ENCODE measurements around the gene TBC1D14.
A peak's percentile ranks its signal among the peaks of the same experiment; 100 is the strongest.

TBC1D14 gene

DNA sequence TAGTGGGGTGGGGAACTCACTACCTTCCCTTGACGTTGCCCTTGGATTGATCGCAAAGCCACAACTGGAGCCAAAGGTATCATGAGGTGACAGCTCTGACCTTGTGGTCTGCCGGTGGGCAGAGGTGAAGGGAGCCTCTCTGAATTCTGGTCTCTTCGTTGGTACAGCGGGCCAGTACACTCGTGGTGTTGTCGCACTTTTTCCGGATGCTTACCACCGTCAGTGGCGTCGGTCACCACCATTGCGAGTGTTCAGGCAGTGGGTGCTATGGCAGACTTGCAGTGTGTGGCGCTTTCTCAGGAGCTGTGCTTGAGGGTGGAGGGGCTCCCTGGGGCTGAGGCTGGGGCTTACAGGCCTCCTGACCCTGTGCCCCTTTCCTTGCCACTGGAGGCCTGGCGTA is 163.4 kb downstream of the TBC1D14 start:
- Histone ChIP-seq H3K79me1 (ENCODE audit: low read length) (peaks cover 3% of the 10 kb centered on the region), H4K12ac (ENCODE audit: low read depth, low read length) (no peak overlapping the region), H3K9me3 (ENCODE audit: insufficient read depth, low read depth, low read length) (no peaks in the 10 kb centered on the region), H3K27ac (ENCODE audit: low read depth, low read length) (no peak overlapping the region), H2AK5ac (ENCODE audit: low read length) (no peak overlapping the region), H3K9ac (ENCODE audit: low read length) (no peak overlapping the region), H2AFZ (ENCODE audit: insufficient read depth, low read length, poor library complexity) (no peak overlapping the region), H3K18ac (ENCODE audit: low read length) (no peak overlapping the region), H3K14ac (ENCODE audit: low read length) (no peak overlapping the region), H2BK5ac (ENCODE audit: low read depth, low read length, poor library complexity) (no peak overlapping the region), H2BK12ac (ENCODE audit: low read length) (no peak overlapping the region), H3K79me2 (ENCODE audit: control insufficient read depth, insufficient read depth, low read length, poor library complexity) (peaks cover 3% of the 10 kb centered on the region), H3K4me3 (ENCODE audit: low read depth, low read length) (no peak overlapping the region), H4K8ac (ENCODE audit: low read depth, low read length) (no peak overlapping the region), H3K4me1 (ENCODE audit: control insufficient read depth in 1 of 2, insufficient read depth in 2 of 2, low read length in 2 of 2) (peaks cover 4% of the 10 kb centered on the region in 2 experiments), H3K27me3 (ENCODE audit: insufficient read depth, low read length) (no peaks in the 10 kb centered on the region), H2BK120ac (ENCODE audit: insufficient read depth, low read length, poor library complexity) (no peak overlapping the region), H3K36me3 (ENCODE audit: control insufficient read depth in 1 of 2, insufficient read depth in 2 of 2, low read length in 2 of 2) (no peaks in the 10 kb centered on the region), H3K4me2 (ENCODE audit: low read length) (no peak overlapping the region), H4K91ac (ENCODE audit: low read depth, low read length) (no peak overlapping the region), H3K23ac (ENCODE audit: low read length) (no peak overlapping the region), H3K4ac (ENCODE audit: low read depth, low read length) (no peak overlapping the region)
- no CpG with 5 or more reads among the region's 14 CpGs for WGBS (ENCODE audit: extremely low coverage, insufficient coverage, insufficient read length)
- no peak for DNase-seq

DNA sequence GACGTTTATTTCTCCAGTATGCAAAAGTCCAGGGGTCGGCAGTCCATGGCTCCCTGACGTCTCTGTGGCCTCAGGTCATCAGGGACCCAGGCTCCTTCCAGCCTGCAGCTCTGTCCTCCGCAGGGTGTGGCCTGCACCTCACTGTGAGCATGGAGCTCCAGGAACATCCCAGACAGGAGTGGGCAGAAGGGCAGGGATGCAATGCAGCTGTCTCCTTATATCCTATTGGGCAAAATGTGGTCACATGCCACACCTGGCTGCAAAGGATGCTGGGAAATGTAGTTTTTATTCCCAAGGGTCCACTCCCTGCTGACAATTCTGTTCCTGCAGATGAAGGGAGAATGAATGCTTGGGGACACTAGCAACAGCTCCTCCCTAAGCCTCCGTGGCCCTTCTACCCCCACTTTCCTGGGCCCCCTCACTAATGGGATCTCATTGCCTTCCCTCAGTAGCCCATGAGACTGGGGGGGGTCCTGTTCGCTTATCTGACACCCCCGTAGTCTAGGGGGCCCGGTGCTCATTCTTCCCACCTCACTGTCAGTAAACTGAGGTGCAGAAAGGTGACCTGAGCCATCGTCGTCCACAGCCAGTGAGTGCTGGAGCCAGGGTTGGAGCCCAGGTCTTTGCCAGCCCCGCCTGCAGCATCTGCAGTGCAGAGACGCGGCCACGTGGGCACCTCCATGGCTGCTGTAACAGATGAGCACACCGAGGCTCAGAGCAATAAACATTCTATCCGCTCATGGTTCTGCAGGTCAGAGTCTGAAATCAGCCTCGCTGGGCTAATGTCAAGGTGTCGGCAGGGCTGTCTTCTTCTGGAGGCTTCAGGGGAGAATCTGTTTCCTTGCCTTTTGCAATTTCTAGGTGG is 164.1 kb downstream of the TBC1D14 start:
- H3K27ac ChIP-seq (ENCODE audit: low read depth, low read length): no peak overlapping the region
- H3K4me1 ChIP-seq (ENCODE audit: control insufficient read depth in 1 of 2, insufficient read depth in 2 of 2, low read length in 2 of 2): peaks cover 3% of the 10 kb centered on the region in 2 experiments
- H3K79me2 ChIP-seq (ENCODE audit: control insufficient read depth, insufficient read depth, low read length, poor library complexity): no peaks in the 10 kb centered on the region
- H4K12ac ChIP-seq (ENCODE audit: low read depth, low read length): no peak overlapping the region
- no peak overlapping the region for H3K4me2 ChIP-seq (ENCODE audit: low read length)
- H2AK5ac ChIP-seq (ENCODE audit: low read length): no peak overlapping the region
- no peak overlapping the region for H2BK5ac ChIP-seq (ENCODE audit: low read depth, low read length, poor library complexity)
- no CpG with 5 or more reads among the region's 18 CpGs for WGBS (ENCODE audit: extremely low coverage, insufficient coverage, insufficient read length)
- no peaks in the 10 kb centered on the region for H3K79me1 ChIP-seq (ENCODE audit: low read length)
- H3K9me3 ChIP-seq (ENCODE audit: insufficient read depth, low read depth, low read length): no peaks in the 10 kb centered on the region
- no peaks in the 10 kb centered on the region for H3K27me3 ChIP-seq (ENCODE audit: insufficient read depth, low read length)
- no peak overlapping the region for H4K8ac ChIP-seq (ENCODE audit: low read depth, low read length)
- no peak overlapping the region for H3K23ac ChIP-seq (ENCODE audit: low read length)
- H2BK120ac ChIP-seq (ENCODE audit: insufficient read depth, low read length, poor library complexity): no peak overlapping the region
- no peak overlapping the region for H4K91ac ChIP-seq (ENCODE audit: low read depth, low read length)
- no peak overlapping the region for H3K4ac ChIP-seq (ENCODE audit: low read depth, low read length)
- no peak overlapping the region for H3K18ac ChIP-seq (ENCODE audit: low read length)
- H2AFZ ChIP-seq (ENCODE audit: insufficient read depth, low read length, poor library complexity): no peak overlapping the region
- DNase-seq: peak; percentile 74 to 89
- no peak overlapping the region for H2BK12ac ChIP-seq (ENCODE audit: low read length)
- no peak overlapping the region for H3K9ac ChIP-seq (ENCODE audit: low read length)
- H3K14ac ChIP-seq (ENCODE audit: low read length): no peak overlapping the region
- H3K4me3 ChIP-seq (ENCODE audit: low read depth, low read length): no peak overlapping the region
- no peaks in the 10 kb centered on the region for H3K36me3 ChIP-seq (ENCODE audit: control insufficient read depth in 1 of 2, insufficient read depth in 2 of 2, low read length in 2 of 2)

- Histone ChIP-seq H3K36me3 (ENCODE audit: control insufficient read depth in 1 of 2, insufficient read depth in 2 of 2, low read length in 2 of 2) (no peaks in the 10 kb centered on the region), H3K4ac (ENCODE audit: low read depth, low read length) (no peak overlapping the region), H3K4me2 (ENCODE audit: low read length) (no peak overlapping the region), H3K27ac (ENCODE audit: low read depth, low read length) (no peak overlapping the region), H2AFZ (ENCODE audit: insufficient read depth, low read length, poor library complexity) (no peak overlapping the region), H3K9me3 (ENCODE audit: insufficient read depth, low read depth, low read length) (no peaks in the 10 kb centered on the region), H3K18ac (ENCODE audit: low read length) (no peak overlapping the region), H4K12ac (ENCODE audit: low read depth, low read length) (no peak overlapping the region), H2AK5ac (ENCODE audit: low read length) (no peak overlapping the region), H3K14ac (ENCODE audit: low read length) (no peak overlapping the region), H4K8ac (ENCODE audit: low read depth, low read length) (no peak overlapping the region), H4K91ac (ENCODE audit: low read depth, low read length) (no peak overlapping the region), H3K9ac (ENCODE audit: low read length) (no peak overlapping the region), H3K79me1 (ENCODE audit: low read length) (no peaks in the 10 kb centered on the region), H2BK5ac (ENCODE audit: low read depth, low read length, poor library complexity) (no peak overlapping the region), H3K79me2 (ENCODE audit: control insufficient read depth, insufficient read depth, low read length, poor library complexity) (no peaks in the 10 kb centered on the region), H3K23ac (ENCODE audit: low read length) (no peak overlapping the region), H2BK12ac (ENCODE audit: low read length) (no peak overlapping the region), H3K4me3 (ENCODE audit: low read depth, low read length) (no peak overlapping the region), H2BK120ac (ENCODE audit: insufficient read depth, low read length, poor library complexity) (no peak overlapping the region), H3K4me1 (ENCODE audit: control insufficient read depth in 1 of 2, insufficient read depth in 2 of 2, low read length in 2 of 2) (no peaks in the 10 kb centered on the region), H3K27me3 (ENCODE audit: insufficient read depth, low read length) (no peaks in the 10 kb centered on the region)
- no peak for DNase-seq
- WGBS (ENCODE audit: extremely low coverage, insufficient coverage, insufficient read length): no CpG with 5 or more reads among the region's 9 CpGs
Observed at GRCh38 chr4:7074426-7074825, 164.8 kb downstream of the TBC1D14 start.

- H3K27ac ChIP-seq (ENCODE audit: low read depth, low read length): no peak overlapping the region
- no peaks in the 10 kb centered on the region for H3K79me1 ChIP-seq (ENCODE audit: low read length)
- no peaks in the 10 kb centered on the region for H3K36me3 ChIP-seq (ENCODE audit: control insufficient read depth in 1 of 2, insufficient read depth in 2 of 2, low read length in 2 of 2)
- no peak overlapping the region for H3K4me2 ChIP-seq (ENCODE audit: low read length)
- DNase-seq: no peak
- no peaks in the 10 kb centered on the region for H3K4me1 ChIP-seq (ENCODE audit: control insufficient read depth in 1 of 2, insufficient read depth in 2 of 2, low read length in 2 of 2)
- H4K91ac ChIP-seq (ENCODE audit: low read depth, low read length): no peak overlapping the region
- H3K79me2 ChIP-seq (ENCODE audit: control insufficient read depth, insufficient read depth, low read length, poor library complexity): no peaks in the 10 kb centered on the region
- no peak overlapping the region for H3K23ac ChIP-seq (ENCODE audit: low read length)
- no peak overlapping the region for H4K8ac ChIP-seq (ENCODE audit: low read depth, low read length)
- no peak overlapping the region for H2BK120ac ChIP-seq (ENCODE audit: insufficient read depth, low read length, poor library complexity)
- H3K9me3 ChIP-seq (ENCODE audit: insufficient read depth, low read depth, low read length): no peaks in the 10 kb centered on the region
- no peak overlapping the region for H3K9ac ChIP-seq (ENCODE audit: low read length)
- H3K27me3 ChIP-seq (ENCODE audit: insufficient read depth, low read length): no peaks in the 10 kb centered on the region
- H2AFZ ChIP-seq (ENCODE audit: insufficient read depth, low read length, poor library complexity): no peak overlapping the region
- no peak overlapping the region for H2BK12ac ChIP-seq (ENCODE audit: low read length)
- H4K12ac ChIP-seq (ENCODE audit: low read depth, low read length): no peak overlapping the region
- H3K14ac ChIP-seq (ENCODE audit: low read length): no peak overlapping the region
- H2AK5ac ChIP-seq (ENCODE audit: low read length): no peak overlapping the region
- no peak overlapping the region for H3K4ac ChIP-seq (ENCODE audit: low read depth, low read length)
- H2BK5ac ChIP-seq (ENCODE audit: low read depth, low read length, poor library complexity): no peak overlapping the region
- H3K4me3 ChIP-seq (ENCODE audit: low read depth, low read length): no peak overlapping the region
- WGBS (ENCODE audit: extremely low coverage, insufficient coverage, insufficient read length): no CpG with 5 or more reads among the region's 25 CpGs
- H3K18ac ChIP-seq (ENCODE audit: low read length): no peak overlapping the region
Observed at GRCh38 chr4:7075962-7076695, 166.5 kb downstream of the TBC1D14 start.

All from trophoblast cell (in vitro differentiated cells and primary cell).